WTC11 (cell line): Measurements from ENCODE around the gene PPP1R14D.

Source experiments
- CTCF ChIP-seq: fragments of 200-600 bp; IDR thresholded peaks from 2 replicates; pipeline ENCODE4 v1.8.0; 2022; ENCODE audit warnings: antibody characterized with exemption
- E2F5 ChIP-seq: sonication (generic); formaldehyde crosslinking; IDR thresholded peaks from 2 replicates; pipeline ENCODE4 v1.8.1; 2022; ENCODE audit warnings: mild to moderate bottlenecking, moderate library complexity, missing genetic modification reagents
- FOXJ3 ChIP-seq: sonication (generic); formaldehyde crosslinking; IDR thresholded peaks from 2 replicates; pipeline ENCODE4 v1.9.0; 2021; ENCODE audit warnings: missing genetic modification reagents, mild to moderate bottlenecking, borderline replicate concordance
- GTF2I ChIP-seq: fragments of 250-450 bp; sonication (Bioruptor Pico); conservative IDR thresholded peaks from 2 replicates; pipeline ENCODE4 v1.4.0; 2021; ENCODE audit warnings: mild to moderate bottlenecking
- OVOL2 ChIP-seq: fragments of 250-450 bp; sonication (Bioruptor Pico); IDR thresholded peaks from 2 replicates; pipeline ENCODE4 v1.9.0; 2021; ENCODE audit warnings: mild to moderate bottlenecking, borderline replicate concordance
- PRDM15 ChIP-seq: sonication (generic); formaldehyde crosslinking; IDR thresholded peaks from 2 replicates; pipeline ENCODE4 v1.8.0; 2022; ENCODE audit warnings: missing genetic modification reagents

- TF ChIP-seq PRDM15 (no peak), FOXJ3 (CRISPR knock-in tag) (no peak), CTCF (no peak), OVOL2 (no peak), E2F5 (CRISPR knock-in tag) (no peak), GTF2I (CRISPR knock-in tag) (no peak)
Observed at GRCh38 chr15:40841741-40842140, 13.2 kb upstream of the PPP1R14D start.
